T-cell (primary cell): ENCODE results near the gene IGSF1. TPM values are rescaled to one million over a fixed set of nuclear protein-coding genes. Genes with fewer than 3 reads are reported as not detected.

Experiments used
- ATAC-seq, 4 experiments: fragments of 200-7000 bp in 3 of 4; fragments of 150-1000 bp in 1 of 4; cut with Tn5 transposase; replicated peaks in 1 of 4; 1 replicate in 3 of 4; 2 replicates in 1 of 4; pipeline ENCODE4 v1.10.0; 2021; ENCODE audit warnings: moderate library complexity in 3 of 4, mild to moderate bottlenecking in 2 of 4, moderate number of reproducible peaks in 1 of 4
- CTCF ChIA-PET, 2 donors: fragments of 300-600 bp; sonication (Branson Sonifier 250); formaldehyde crosslinking; loops; one replicate each; lab custom pipeline; 2022; ENCODE audit warnings: antibody characterized with exemption in 2 of 2; lab: Charles Lee
- POLR2A ChIA-PET, 2 donors: fragments of 300-600 bp; sonication (Branson Sonifier 250); formaldehyde crosslinking; loops; one replicate each; lab custom pipeline; 2022; ENCODE audit warnings: antibody characterized with exemption in 2 of 2; lab: Charles Lee
- DNase-seq, 35 experiments: peaks; one replicate each; pipeline versions ENCODE4 v3.0.0 to v3.0.0-alpha.2; 2013 to 2023
- H3K27ac ChIP-seq: one replicate; pipeline ENCODE4 v1.5.1; 2013; ENCODE audit warnings: low read length
- H3K27me3 ChIP-seq, 2 experiments: replicated peaks in 1 of 2; 1 replicate in 1 of 2; 2 replicates in 1 of 2; pipeline versions ENCODE4 v1.6.1 to v1.7.0; 2013; ENCODE audit warnings: low read length in 1 of 2, mixed read lengths in 1 of 2; ENCODE audit not compliant: control insufficient read depth in 2 of 2, insufficient read depth in 2 of 2; ENCODE audit errors: extremely low read depth in 1 of 2
- H3K36me3 ChIP-seq, 2 donors: 1 replicate in 1 of 2; 2 replicates in 1 of 2; pipeline versions ENCODE4 v1.6.1 to v1.7.0; 2013; ENCODE audit warnings: low read length in 1 of 2; ENCODE audit not compliant: control insufficient read depth in 2 of 2, insufficient read depth in 1 of 2; ENCODE audit errors: extremely low read depth in 1 of 2
- H3K4me1 ChIP-seq, 2 experiments: 1 replicate in 1 of 2; 2 replicates in 1 of 2; pipeline versions ENCODE4 v1.6.1 to v1.7.0; 2013; ENCODE audit warnings: low read length in 2 of 2, mixed read lengths in 1 of 2; ENCODE audit not compliant: insufficient read depth in 2 of 2, control insufficient read depth in 1 of 2; ENCODE audit errors: extremely low read depth in 1 of 2
- H3K4me3 ChIP-seq, 2 donors: 1 replicate in 1 of 2; 2 replicates in 1 of 2; pipeline versions ENCODE4 v1.5.1 to v1.7.0; 2013; ENCODE audit warnings: mild to moderate bottlenecking in 2 of 2, low read length in 1 of 2, moderate library complexity in 1 of 2; ENCODE audit not compliant: control insufficient read depth in 1 of 2; ENCODE audit errors: extremely low read depth in 1 of 2
- H3K9me3 ChIP-seq: 2 replicates; pipeline ENCODE4 v1.7.0; 2013
- H3K27ac Mint-ChIP-seq, 2 donors: one replicate each; pipeline ENCODE4 v1.8.0; 2020 to 2021; ENCODE audit warnings: mild to moderate bottlenecking in 2 of 2, mixed read lengths in 2 of 2
- H3K27me3 Mint-ChIP-seq, 2 donors: one replicate each; pipeline ENCODE4 v1.8.0; 2021 to 2022; ENCODE audit warnings: mixed read lengths in 2 of 2
- H3K36me3 Mint-ChIP-seq: one replicate; pipeline ENCODE4 v1.8.0; 2021; ENCODE audit warnings: mixed read lengths
- H3K4me1 Mint-ChIP-seq, 3 donors: one replicate each; pipeline ENCODE4 v1.8.0; 2020 to 2022; ENCODE audit warnings: mixed read lengths in 3 of 3, mild to moderate bottlenecking in 1 of 3
- H3K4me3 Mint-ChIP-seq, 3 donors: one replicate each; pipeline ENCODE4 v1.8.0; 2020 to 2022; ENCODE audit warnings: mild to moderate bottlenecking in 3 of 3, mixed read lengths in 3 of 3, moderate library complexity in 3 of 3
- H3K9me3 Mint-ChIP-seq, 3 donors: one replicate each; pipeline ENCODE4 v1.8.0; 2020 to 2022; ENCODE audit warnings: mixed read lengths in 3 of 3
- WGBS: methylation state at CpG from one replicate; pipeline ENCODE4 v1.1.5; 2013; ENCODE audit warnings: missing lambda C conversion rate; ENCODE audit not compliant: insufficient coverage; 5-methylcytosine and 5-hydroxymethylcytosine counted together
- total RNA-seq, 35 experiments: library from RNA in 6 of 35; stranded (reverse) in 6 of 35; fragments of 120-200 nt in 1 of 35; gene quantifications; one replicate each; pipeline versions ENCODE4 v1.2.1 to v1.2.4 and lab custom pipeline; 2013 to 2026

Gene IGSF1
- total RNA-seq, 5 donors from 2014 or later (not counting 1 experiment from before 2014, with no cell fraction given), result 0.19 TPM; not detected in 4

GRCh38 chrX:131316260-131316659 is 27.2 kb upstream of the IGSF1 start:
- no CpG with 5 or more reads among the region's 1 CpG for WGBS

GRCh38 chrX:131308980-131309379 is 19.9 kb upstream of the IGSF1 start:
- no peak overlapping the region for H3K27ac ChIP-seq
- no peak for ATAC-seq
- no peaks in the 10 kb centered on the region for H3K27me3 ChIP-seq
- DNase-seq, result no peak
- no peaks in the 10 kb centered on the region for H3K36me3 ChIP-seq
- POLR2A ChIA-PET, result no interaction called here
- H3K4me1 ChIP-seq, result no peaks in the 10 kb centered on the region
- Mint-ChIP-seq H3K27me3 (peaks cover 0 to 27% of the 10 kb centered on the region in 2 donors), H3K4me3 (no peak overlapping the region), H3K27ac (no peak overlapping the region), H3K9me3 (no peaks in the 10 kb centered on the region), H3K4me1 (no peaks in the 10 kb centered on the region), H3K36me3 (no peaks in the 10 kb centered on the region)
- H3K9me3 ChIP-seq, result no peaks in the 10 kb centered on the region
- CTCF ChIA-PET, result no interaction called here
- H3K4me3 ChIP-seq, result no peak overlapping the region

More at GRCh38 chrX:131316260-131316659, 27.2 kb upstream of the IGSF1 start:
- DNase-seq (no peak), ATAC-seq (no peak)
- CTCF ChIA-PET, result no interaction called here
- Histone ChIP-seq H3K4me1 (no peaks in the 10 kb centered on the region), H3K36me3 (no peaks in the 10 kb centered on the region), H3K27ac (no peak overlapping the region), H3K9me3 (no peaks in the 10 kb centered on the region), H3K27me3 (no peaks in the 10 kb centered on the region), H3K4me3 (no peak overlapping the region)
- H3K36me3 Mint-ChIP-seq, result no peaks in the 10 kb centered on the region
- no peaks in the 10 kb centered on the region for H3K4me1 Mint-ChIP-seq
- peaks cover 0 to 13% of the 10 kb centered on the region in 2 donors for H3K27me3 Mint-ChIP-seq
- no peak overlapping the region for H3K4me3 Mint-ChIP-seq
- POLR2A ChIA-PET, result no interaction called here
- no peak overlapping the region for H3K27ac Mint-ChIP-seq
- H3K9me3 Mint-ChIP-seq, result no peaks in the 10 kb centered on the region

GRCh38 chrX:131306601-131307000 is 17.5 kb upstream of the IGSF1 start:
- POLR2A ChIA-PET, result no interaction called here
- Histone ChIP-seq H3K27ac (no peak overlapping the region), H3K4me3 (no peak overlapping the region), H3K36me3 (no peaks in the 10 kb centered on the region), H3K9me3 (no peaks in the 10 kb centered on the region), H3K27me3 (peaks cover 0 to 2% of the 10 kb centered on the region in 2 experiments), H3K4me1 (no peaks in the 10 kb centered on the region)
- no peak for ATAC-seq
- no peaks in the 10 kb centered on the region for H3K4me1 Mint-ChIP-seq
- no peak for DNase-seq
- no peak overlapping the region for H3K27ac Mint-ChIP-seq
- no peaks in the 10 kb centered on the region for H3K9me3 Mint-ChIP-seq
- no peak overlapping the region for H3K4me3 Mint-ChIP-seq
- WGBS, result no CpG with 5 or more reads among the region's 1 CpG
- H3K27me3 Mint-ChIP-seq, result peaks cover 3 to 30% of the 10 kb centered on the region in 2 donors
- CTCF ChIA-PET, result no interaction called here
- H3K36me3 Mint-ChIP-seq, result no peaks in the 10 kb centered on the region

GRCh38 chrX:131305926-131306325 is 16.8 kb upstream of the IGSF1 start:
- ChIA-PET CTCF (no interaction called here), POLR2A (no interaction called here)
- no peak overlapping the region for H3K4me3 Mint-ChIP-seq
- H3K4me3 ChIP-seq, result no peak overlapping the region
- ATAC-seq, result no peak
- no peaks in the 10 kb centered on the region for H3K36me3 ChIP-seq
- H3K36me3 Mint-ChIP-seq, result no peaks in the 10 kb centered on the region
- no peaks in the 10 kb centered on the region for H3K9me3 ChIP-seq
- H3K4me1 Mint-ChIP-seq, result no peaks in the 10 kb centered on the region
- H3K27me3 Mint-ChIP-seq, result peaks cover 3 to 32% of the 10 kb centered on the region in 2 donors
- no peak for DNase-seq
- no peak overlapping the region for H3K27ac ChIP-seq
- peaks cover 0 to 2% of the 10 kb centered on the region in 2 experiments for H3K27me3 ChIP-seq
- H3K9me3 Mint-ChIP-seq, result no peaks in the 10 kb centered on the region
- no peaks in the 10 kb centered on the region for H3K4me1 ChIP-seq
- no CpG with 5 or more reads among the region's 2 CpGs for WGBS
- no peak overlapping the region for H3K27ac Mint-ChIP-seq

- H3K27me3 Mint-ChIP-seq, result peaks cover 3 to 27% of the 10 kb centered on the region in 2 donors
- peaks cover 0 to 2% of the 10 kb centered on the region in 2 experiments for H3K27me3 ChIP-seq
- DNase-seq (no peak), ATAC-seq (no peak)
- H3K27ac Mint-ChIP-seq, result no peak overlapping the region
- POLR2A ChIA-PET, result no interaction called here
- no peaks in the 10 kb centered on the region for H3K9me3 ChIP-seq
- no peaks in the 10 kb centered on the region for H3K36me3 Mint-ChIP-seq
- no peak overlapping the region for H3K4me3 Mint-ChIP-seq
- H3K9me3 Mint-ChIP-seq, result no peaks in the 10 kb centered on the region
- H3K27ac ChIP-seq, result no peak overlapping the region
- WGBS, result no CpG with 5 or more reads among the region's 3 CpGs
- H3K4me1 Mint-ChIP-seq, result no peaks in the 10 kb centered on the region
- H3K4me1 ChIP-seq, result no peaks in the 10 kb centered on the region
- CTCF ChIA-PET, result no interaction called here
- H3K36me3 ChIP-seq, result no peaks in the 10 kb centered on the region
- H3K4me3 ChIP-seq, result no peak overlapping the region
These were observed 13.6 kb upstream of the IGSF1 start for GRCh38 chrX:131302701-131303100.

- Histone ChIP-seq H3K9me3 (no peaks in the 10 kb centered on the region), H3K36me3 (no peaks in the 10 kb centered on the region), H3K4me3 (no peak overlapping the region), H3K27me3 (peaks cover 0 to 2% of the 10 kb centered on the region in 2 experiments), H3K4me1 (no peaks in the 10 kb centered on the region), H3K27ac (no peak overlapping the region)
- Mint-ChIP-seq H3K9me3 (no peaks in the 10 kb centered on the region), H3K4me3 (no peak overlapping the region), H3K27me3 (peaks cover 3 to 27% of the 10 kb centered on the region in 2 donors), H3K4me1 (no peaks in the 10 kb centered on the region), H3K27ac (no peak overlapping the region), H3K36me3 (no peaks in the 10 kb centered on the region)
- ChIA-PET POLR2A (no interaction called here), CTCF (no interaction called here)
- ATAC-seq (no peak), DNase-seq (no peak)
- no CpG with 5 or more reads among the region's 5 CpGs for WGBS
These were observed 12.0 kb upstream of the IGSF1 start for GRCh38 chrX:131301155-131301554.

- Histone ChIP-seq H3K36me3 (no peaks in the 10 kb centered on the region), H3K4me3 (no peak overlapping the region), H3K9me3 (no peaks in the 10 kb centered on the region), H3K27ac (no peak overlapping the region), H3K4me1 (no peaks in the 10 kb centered on the region), H3K27me3 (peaks cover 0 to 2% of the 10 kb centered on the region in 2 experiments)
- ChIA-PET POLR2A (no interaction called here), CTCF (no interaction called here)
- ATAC-seq (no peak), DNase-seq (no peak)
- H3K27ac Mint-ChIP-seq, result no peak overlapping the region
- H3K27me3 Mint-ChIP-seq, result peaks cover 5 to 41% of the 10 kb centered on the region in 2 donors
- no peak overlapping the region for H3K4me3 Mint-ChIP-seq
- H3K4me1 Mint-ChIP-seq, result no peaks in the 10 kb centered on the region
- no peaks in the 10 kb centered on the region for H3K36me3 Mint-ChIP-seq
- no CpG with 5 or more reads among the region's 3 CpGs for WGBS
- H3K9me3 Mint-ChIP-seq, result no peaks in the 10 kb centered on the region
These were observed 9.7 kb upstream of the IGSF1 start for GRCh38 chrX:131298846-131299245.
